Testis (tissue), 2 donors: ENCODE results near the gene DHDH.

ENCODE experiments used
- CTCF ChIP-seq, 3 experiments: fragments of 450-650 bp in 2 of 3; fragments of 200-600 bp in 1 of 3; sonication (generic) in 1 of 3; IDR thresholded peaks; one replicate each; pipeline ENCODE4 v1.5.1; 2016 to 2019; ENCODE audit warnings: antibody characterized with exemption in 3 of 3, mild to moderate bottlenecking in 2 of 3, moderate library complexity in 1 of 3
- POLR2A ChIP-seq: fragments of 450-650 bp; IDR thresholded peaks from one replicate; pipeline ENCODE4 v1.6.1; 2017; ENCODE audit warnings: antibody characterized with exemption, mild to moderate bottlenecking, moderate library complexity

- TF ChIP-seq POLR2A (no peak), CTCF (IDR thresholded peaks at IDR 0.05) (no peak)
These were observed 27.8 kb upstream of the DHDH start for GRCh38 chr19:48905664-48906063.
